A549 (cell line): ENCODE data around the gene FCAMR. TPM values are rescaled to one million over a fixed set of nuclear protein-coding genes. Genes with fewer than 3 reads are reported as not detected.

ENCODE experiments used
- ATAC-seq, 2 experiments: fragments of 200-7000 bp in 1 of 2; fragments of >200 bp in 1 of 2; cut with Nextera tagmentation in 1 of 2; cut with Tn5 transposase in 1 of 2; 3 replicates each; pipeline versions ENCODE4 v1.8.0 to v1.9.1; 2018 to 2020; ENCODE audit warnings: mild to moderate bottlenecking in 1 of 2, moderate library complexity in 1 of 2
- CTCF ChIA-PET: fragments of 300-600 bp; sonication (Branson Sonifier 250); formaldehyde crosslinking; extraction: SDS; loops from one replicate; lab custom pipeline; 2021; ENCODE audit warnings: antibody characterized with exemption, inconsistent platforms; lab: Yijun Ruan, JAX
- POLR2A ChIA-PET: fragments of 350-600 bp; formaldehyde crosslinking; extraction: SDS; loops from one replicate; lab custom pipeline; 2021; ENCODE audit warnings: antibody characterized with exemption, inconsistent platforms; lab: Yijun Ruan, JAX
- DNase-seq, 2 experiments: peaks; one replicate each; pipeline versions ENCODE4 v3.0.0 to v3.0.0-alpha.2; 2011 to 2016; ENCODE audit warnings: low read depth in 1 of 2, low spot score in 1 of 2
- FAIRE-seq: peaks from 2 replicates; lab custom pipeline; 2011; peaks lifted over from hg19 to GRCh38; lab: Jason Lieb, UNC
- H3K27ac ChIP-seq, 2 experiments: fragments of >200 bp; sonication (Bioruptor Twin); formaldehyde crosslinking; 3 replicates each; pipeline ENCODE4 v1.5.1; 2016 to 2017
- H3K4me1 ChIP-seq: fragments of >200 bp; sonication (Bioruptor Twin); formaldehyde crosslinking; 3 replicates; pipeline ENCODE4 v1.6.1; 2016
- H3K4me2 ChIP-seq: fragments of >200 bp; sonication (Bioruptor Twin); formaldehyde crosslinking; 3 replicates; pipeline ENCODE4 v1.6.1; 2016
- H3K4me3 ChIP-seq: fragments of >200 bp; sonication (Bioruptor Twin); formaldehyde crosslinking; 3 replicates; pipeline ENCODE4 v1.5.1; 2016
- H3K9me3 ChIP-seq: fragments of >200 bp; sonication (Bioruptor Twin); formaldehyde crosslinking; 3 replicates; pipeline ENCODE4 v1.6.1; 2016
- CBX2 ChIP-seq: fragments of 200-600 bp; sonication (generic); IDR thresholded peaks from 2 replicates; pipeline ENCODE4 v1.6.1; 2016; ENCODE audit warnings: low read depth, mild to moderate bottlenecking, borderline replicate concordance
- CBX8 ChIP-seq: fragments of 200-600 bp; sonication (generic); IDR thresholded peaks from 2 replicates; pipeline ENCODE4 v1.6.1; 2016
- EHF ChIP-seq: fragments of 250-450 bp; sonication (Bioruptor Pico); IDR thresholded peaks from 2 replicates; pipeline ENCODE4 v1.5.0; 2020; ENCODE audit warnings: mild to moderate bottlenecking
- ESRRA ChIP-seq: fragments of 150-350 bp; IDR thresholded peaks from 2 replicates; pipeline ENCODE4 v1.6.1; 2014; ENCODE audit warnings: mild to moderate bottlenecking, low read length, borderline replicate concordance
- FOSL2 ChIP-seq, 2 experiments: fragments of 450-650 bp in 1 of 2; fragments of >200 bp in 1 of 2; sonication (Bioruptor Twin) in 1 of 2; formaldehyde crosslinking; IDR thresholded peaks; 2 replicates each; pipeline versions ENCODE4 v1.5.0 to v1.6.1; 2016 to 2020; ENCODE audit warnings: mild to moderate bottlenecking in 1 of 2, moderate library complexity in 1 of 2
- HEYL ChIP-seq: fragments of 250-450 bp; sonication (Bioruptor Pico); IDR thresholded peaks from 2 replicates; pipeline ENCODE4 v1.8.0; 2021; ENCODE audit warnings: mild to moderate bottlenecking, moderate library complexity
- HOXA7 ChIP-seq: fragments of 250-450 bp; sonication (Bioruptor Pico); IDR thresholded peaks from 2 replicates; pipeline ENCODE4 v1.5.0; 2020; ENCODE audit warnings: mild to moderate bottlenecking, moderate library complexity
- HOXB13 ChIP-seq: fragments of 250-450 bp; sonication (Bioruptor Pico); IDR thresholded peaks from 2 replicates; pipeline ENCODE4 v1.5.0; 2020; ENCODE audit warnings: low read depth, mild to moderate bottlenecking, moderate library complexity
- HOXB5 ChIP-seq: fragments of 250-450 bp; sonication (Bioruptor Pico); IDR thresholded peaks from 2 replicates; pipeline ENCODE4 v1.5.0; 2020; ENCODE audit warnings: mild to moderate bottlenecking, moderate library complexity
- KDM1A ChIP-seq: fragments of 200-600 bp; sonication (generic); IDR thresholded peaks from 2 replicates; pipeline ENCODE4 v1.6.1; 2016; ENCODE audit warnings: low read depth, mild to moderate bottlenecking
- KDM5A ChIP-seq: fragments of 200-600 bp; sonication (generic); IDR thresholded peaks from 2 replicates; pipeline ENCODE4 v1.6.1; 2016; ENCODE audit warnings: antibody characterized with exemption, mild to moderate bottlenecking
- MYC ChIP-seq: IDR thresholded peaks from 2 replicates; pipeline ENCODE4 v1.6.1; 2012; ENCODE audit warnings: mild to moderate bottlenecking, inconsistent platforms, low read length, improper control_type of control experiment, borderline replicate concordance
- NFE2L2 ChIP-seq: fragments of 150-350 bp; conservative IDR thresholded peaks from 2 replicates; pipeline ENCODE4 v1.6.1; 2014; ENCODE audit warnings: low read length
- NPAS2 ChIP-seq: fragments of 250-450 bp; sonication (Bioruptor Pico); IDR thresholded peaks from 2 replicates; pipeline ENCODE4 v1.8.0; 2022; ENCODE audit warnings: mild to moderate bottlenecking, moderate library complexity, borderline replicate concordance
- NR3C1 ChIP-seq: fragments of >200 bp; sonication (Bioruptor Twin); formaldehyde crosslinking; IDR thresholded peaks from 3 replicates; pipeline ENCODE4 v1.6.1; 2017
- PHF8 ChIP-seq: fragments of 200-600 bp; sonication (generic); IDR thresholded peaks from 2 replicates; pipeline ENCODE4 v1.6.1; 2016; ENCODE audit warnings: low read depth, mild to moderate bottlenecking, antibody characterized with exemption, moderate library complexity, borderline replicate concordance
- RAD21 ChIP-seq, 2 experiments: fragments of >200 bp in 1 of 2; sonication (Bioruptor Twin) in 1 of 2; formaldehyde crosslinking in 1 of 2; IDR thresholded peaks in 1 of 2; conservative IDR thresholded peaks in 1 of 2; 2 replicates in 1 of 2; 3 replicates in 1 of 2; pipeline ENCODE4 v1.6.1; 2012 to 2018; ENCODE audit warnings: inconsistent platforms in 1 of 2
- RARB ChIP-seq: fragments of 250-450 bp; sonication (Bioruptor Pico); IDR thresholded peaks from 2 replicates; pipeline ENCODE4 v1.8.0; 2021; ENCODE audit warnings: mild to moderate bottlenecking, moderate library complexity
- RNF2 ChIP-seq: fragments of 200-600 bp; sonication (generic); IDR thresholded peaks from 2 replicates; pipeline ENCODE4 v1.6.1; 2016; ENCODE audit warnings: low read depth, mild to moderate bottlenecking, antibody characterized with exemption, moderate library complexity, borderline replicate concordance
- SREBF2 ChIP-seq: fragments of 450-650 bp; IDR thresholded peaks from 2 replicates; pipeline ENCODE4 v1.6.1; 2014; ENCODE audit warnings: mild to moderate bottlenecking, moderate library complexity
- TFCP2L1 ChIP-seq: fragments of 250-450 bp; sonication (Bioruptor Pico); IDR thresholded peaks from 2 replicates; pipeline ENCODE4 v1.5.0; 2021; ENCODE audit warnings: mild to moderate bottlenecking
- ZFP36 ChIP-seq: fragments of 450-650 bp; IDR thresholded peaks from 2 replicates; pipeline ENCODE4 v1.6.1; 2014; ENCODE audit warnings: borderline replicate concordance; ENCODE audit not compliant: partially characterized antibody
- ZNF302 ChIP-seq: fragments of 250-450 bp; sonication (Bioruptor Pico); IDR thresholded peaks from 2 replicates; pipeline ENCODE4 v1.9.0; 2021; ENCODE audit warnings: inconsistent platforms, mild to moderate bottlenecking, moderate library complexity
- WGBS: methylation state at CpG from one replicate; pipeline ENCODE4 v1.1.6; 2017; ENCODE audit errors: missing lambda C conversion rate; 5-methylcytosine and 5-hydroxymethylcytosine counted together
- polyA plus RNA-seq, 4 experiments: library from polyadenylated mRNA; depleted of rRNA in 3 of 4; stranded (reverse); fragments of >200 nt; fragmentation: RNase III in 1 of 4; extraction: RNeasy Plus Mini Kit Qiagen cat#74134 plus additional on column Dnase treatment in 1 of 4; gene quantifications; 2 replicates in 3 of 4; 3 replicates in 1 of 4; pipeline ENCODE4 v1.2.3, GENCODE V29; 2011 to 2017
- TF ChIP-seq, protein P1 (sequence below): fragments of >200 bp; sonication (Bioruptor Twin); formaldehyde crosslinking; IDR thresholded peaks from 3 replicates; pipeline ENCODE4 v1.5.1; 2016
- TF ChIP-seq, protein P2 (sequence below): fragments of 250-450 bp; sonication (Bioruptor Pico); IDR thresholded peaks from 2 replicates; pipeline ENCODE4 v1.5.0; 2021; ENCODE audit warnings: mild to moderate bottlenecking, moderate library complexity, borderline replicate concordance
- TF ChIP-seq, protein P3 (sequence below): fragments of 250-450 bp; sonication (Bioruptor Pico); IDR thresholded peaks from 2 replicates; pipeline ENCODE4 v1.5.0; 2020; ENCODE audit warnings: low read depth, mild to moderate bottlenecking, moderate library complexity
- TF ChIP-seq, protein P4 (sequence below): IDR thresholded peaks from 2 replicates; pipeline ENCODE4 v1.6.1; 2012
- TF ChIP-seq, protein P5 (sequence below): fragments of 150-350 bp; IDR thresholded peaks from 2 replicates; pipeline ENCODE4 v1.6.1; 2014; ENCODE audit warnings: low read depth, mild to moderate bottlenecking, low read length

FCAMR gene
- polyA plus RNA-seq, 2 of the 4 experiments (the other 2 are of a cell fraction) = not detected

DNA sequence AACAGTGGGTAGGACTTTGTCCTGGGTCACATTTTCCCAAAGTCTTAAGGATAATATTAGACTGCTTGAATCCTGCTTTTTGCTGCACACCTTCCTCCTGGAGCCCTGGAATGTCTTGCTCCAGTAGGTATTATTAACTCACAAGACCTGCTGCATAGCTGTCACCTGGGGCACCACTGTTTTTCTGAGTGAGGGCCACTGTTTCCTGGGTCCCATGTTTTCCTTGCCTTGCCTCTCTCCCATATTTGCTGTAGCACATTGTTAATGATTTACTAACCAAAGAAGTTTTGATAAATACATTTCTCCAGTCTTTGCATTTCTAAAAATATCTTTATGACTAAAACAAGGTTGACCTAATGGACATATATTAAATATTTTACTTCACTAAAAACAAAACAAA is 22.5 kb upstream of the FCAMR start:
- no peak for TF ChIP-seq CBX2
- no peak for TF ChIP-seq KDM1A
- no peak for TF ChIP-seq RNF2
- TF ChIP-seq HEYL (CRISPR knock-in tag) = no peak
- TF ChIP-seq HOXB13 (CRISPR knock-in tag) = no peak
- TF ChIP-seq HOXB5 (CRISPR knock-in tag) = no peak
- TF ChIP-seq SREBF2 = no peak
- no peak for TF ChIP-seq CBX8
- no peak for TF ChIP-seq NFE2L2
- TF ChIP-seq, protein P1, sequence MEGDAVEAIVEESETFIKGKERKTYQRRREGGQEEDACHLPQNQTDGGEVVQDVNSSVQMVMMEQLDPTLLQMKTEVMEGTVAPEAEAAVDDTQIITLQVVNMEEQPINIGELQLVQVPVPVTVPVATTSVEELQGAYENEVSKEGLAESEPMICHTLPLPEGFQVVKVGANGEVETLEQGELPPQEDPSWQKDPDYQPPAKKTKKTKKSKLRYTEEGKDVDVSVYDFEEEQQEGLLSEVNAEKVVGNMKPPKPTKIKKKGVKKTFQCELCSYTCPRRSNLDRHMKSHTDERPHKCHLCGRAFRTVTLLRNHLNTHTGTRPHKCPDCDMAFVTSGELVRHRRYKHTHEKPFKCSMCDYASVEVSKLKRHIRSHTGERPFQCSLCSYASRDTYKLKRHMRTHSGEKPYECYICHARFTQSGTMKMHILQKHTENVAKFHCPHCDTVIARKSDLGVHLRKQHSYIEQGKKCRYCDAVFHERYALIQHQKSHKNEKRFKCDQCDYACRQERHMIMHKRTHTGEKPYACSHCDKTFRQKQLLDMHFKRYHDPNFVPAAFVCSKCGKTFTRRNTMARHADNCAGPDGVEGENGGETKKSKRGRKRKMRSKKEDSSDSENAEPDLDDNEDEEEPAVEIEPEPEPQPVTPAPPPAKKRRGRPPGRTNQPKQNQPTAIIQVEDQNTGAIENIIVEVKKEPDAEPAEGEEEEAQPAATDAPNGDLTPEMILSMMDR = no peak
- TF ChIP-seq, protein P2, sequence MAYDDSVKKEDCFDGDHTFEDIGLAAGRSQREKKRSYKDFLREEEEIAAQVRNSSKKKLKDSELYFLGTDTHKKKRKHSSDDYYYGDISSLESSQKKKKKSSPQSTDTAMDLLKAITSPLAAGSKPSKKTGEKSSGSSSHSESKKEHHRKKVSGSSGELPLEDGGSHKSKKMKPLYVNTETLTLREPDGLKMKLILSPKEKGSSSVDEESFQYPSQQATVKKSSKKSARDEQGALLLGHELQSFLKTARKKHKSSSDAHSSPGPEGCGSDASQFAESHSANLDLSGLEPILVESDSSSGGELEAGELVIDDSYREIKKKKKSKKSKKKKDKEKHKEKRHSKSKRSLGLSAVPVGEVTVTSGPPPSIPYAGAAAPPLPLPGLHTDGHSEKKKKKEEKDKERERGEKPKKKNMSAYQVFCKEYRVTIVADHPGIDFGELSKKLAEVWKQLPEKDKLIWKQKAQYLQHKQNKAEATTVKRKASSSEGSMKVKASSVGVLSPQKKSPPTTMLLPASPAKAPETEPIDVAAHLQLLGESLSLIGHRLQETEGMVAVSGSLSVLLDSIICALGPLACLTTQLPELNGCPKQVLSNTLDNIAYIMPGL = no peak
- no peak for TF ChIP-seq TFCP2L1
- TF ChIP-seq ZFP36 = no peak
- TF ChIP-seq ZNF302 (CRISPR knock-in tag) = no peak
- TF ChIP-seq EHF = no peak
- no peak for DNase-seq

DNA sequence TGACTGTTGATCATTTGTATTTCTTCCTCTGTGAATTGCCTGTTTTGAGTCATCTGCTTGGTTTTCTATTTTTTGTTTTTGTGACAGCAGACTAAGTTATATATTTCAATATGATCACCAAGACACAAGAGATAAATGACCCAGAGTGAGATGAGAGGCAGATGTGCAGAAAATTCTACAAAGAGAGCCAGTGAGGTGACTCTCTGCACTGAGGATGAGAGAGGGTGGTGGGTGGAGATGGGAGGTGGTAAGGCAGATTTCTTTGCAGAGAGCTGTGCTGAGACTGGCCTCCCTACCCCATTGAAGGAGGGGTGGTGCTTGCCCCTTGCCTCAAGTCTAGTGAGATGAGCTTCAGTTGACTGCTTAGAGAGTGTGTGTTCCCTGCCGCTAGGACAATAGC is 17.6 kb upstream of the FCAMR start:
- DNase-seq = no peak
- TF ChIP-seq, protein P3, sequence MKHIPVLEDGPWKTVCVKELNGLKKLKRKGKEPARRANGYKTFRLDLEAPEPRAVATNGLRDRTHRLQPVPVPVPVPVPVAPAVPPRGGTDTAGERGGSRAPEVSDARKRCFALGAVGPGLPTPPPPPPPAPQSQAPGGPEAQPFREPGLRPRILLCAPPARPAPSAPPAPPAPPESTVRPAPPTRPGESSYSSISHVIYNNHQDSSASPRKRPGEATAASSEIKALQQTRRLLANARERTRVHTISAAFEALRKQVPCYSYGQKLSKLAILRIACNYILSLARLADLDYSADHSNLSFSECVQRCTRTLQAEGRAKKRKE = no peak
- TF ChIP-seq RAD21 (conservative IDR thresholded peaks at IDR 0.05 in 1 of 2, IDR thresholded peaks at IDR 0.05 in 1 of 2) (no peak), RARB (CRISPR knock-in tag) (no peak), NPAS2 (CRISPR knock-in tag) (no peak), ZFP36 (no peak), NR3C1 (no peak), ESRRA (no peak), MYC (no peak), HOXB13 (CRISPR knock-in tag) (no peak), FOSL2 (IDR thresholded peaks at IDR 0.05) (no peak), FOSL2 (CRISPR knock-in tag; IDR thresholded peaks at IDR 0.05) (no peak), PHF8 (no peak), HOXA7 (no peak), KDM5A (no peak)
- TF ChIP-seq, protein P4, sequence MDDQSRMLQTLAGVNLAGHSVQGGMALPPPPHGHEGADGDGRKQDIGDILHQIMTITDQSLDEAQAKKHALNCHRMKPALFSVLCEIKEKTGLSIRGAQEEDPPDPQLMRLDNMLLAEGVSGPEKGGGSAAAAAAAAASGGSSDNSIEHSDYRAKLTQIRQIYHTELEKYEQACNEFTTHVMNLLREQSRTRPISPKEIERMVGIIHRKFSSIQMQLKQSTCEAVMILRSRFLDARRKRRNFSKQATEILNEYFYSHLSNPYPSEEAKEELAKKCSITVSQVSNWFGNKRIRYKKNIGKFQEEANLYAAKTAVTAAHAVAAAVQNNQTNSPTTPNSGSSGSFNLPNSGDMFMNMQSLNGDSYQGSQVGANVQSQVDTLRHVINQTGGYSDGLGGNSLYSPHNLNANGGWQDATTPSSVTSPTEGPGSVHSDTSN = no peak
- TF ChIP-seq, protein P2 = no peak
- TF ChIP-seq, protein P5, sequence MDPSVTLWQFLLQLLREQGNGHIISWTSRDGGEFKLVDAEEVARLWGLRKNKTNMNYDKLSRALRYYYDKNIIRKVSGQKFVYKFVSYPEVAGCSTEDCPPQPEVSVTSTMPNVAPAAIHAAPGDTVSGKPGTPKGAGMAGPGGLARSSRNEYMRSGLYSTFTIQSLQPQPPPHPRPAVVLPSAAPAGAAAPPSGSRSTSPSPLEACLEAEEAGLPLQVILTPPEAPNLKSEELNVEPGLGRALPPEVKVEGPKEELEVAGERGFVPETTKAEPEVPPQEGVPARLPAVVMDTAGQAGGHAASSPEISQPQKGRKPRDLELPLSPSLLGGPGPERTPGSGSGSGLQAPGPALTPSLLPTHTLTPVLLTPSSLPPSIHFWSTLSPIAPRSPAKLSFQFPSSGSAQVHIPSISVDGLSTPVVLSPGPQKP = no peak
- Histone ChIP-seq H3K4me3 (no peak overlapping the region), H3K4me1 (peaks cover 5% of the 10 kb centered on the region; the same call in 2 of the 3 replicates), H3K4me2 (no peak overlapping the region), H3K9me3 (no peaks in the 10 kb centered on the region), H3K27ac (peak overlapping the region in 1 of 2 experiments; percentile 24; a peak in 2 of 6 replicates)
- ATAC-seq = no peak
- CTCF ChIA-PET = interaction anchor here (1.3 to 1.4 kb wide), 2 partner anchors 14 to 89 kb away, joined by 3 read pairs; no protein-coding TSS in a partner anchor
- FAIRE-seq = no peak
- 85% methylated on average over 1 of the region's 1 CpG for WGBS
- POLR2A ChIA-PET = no interaction called here

More for the DNA sequence above, 22.5 kb upstream of the FCAMR start:
- Histone ChIP-seq H3K4me1 (peaks cover 9% of the 10 kb centered on the region; the same call in 2 of the 3 replicates), H3K27ac (0 out of 6 replicates have a peak overlapping the region, but pooled peaks of 1 of the 2 experiments have one; percentile 33), H3K9me3 (no peaks in the 10 kb centered on the region), H3K4me3 (no peak overlapping the region), H3K4me2 (peak overlapping the region; percentile 40)
- no peak; a peak in 1 of 6 replicates for ATAC-seq
- no peak for FAIRE-seq
- ChIA-PET POLR2A (no interaction called here), CTCF (interaction anchor here (0.7 to 3.5 kb wide), 9 partner anchors 10 to 412 kb away, joined by 3 to 31 read pairs (median 3); partner anchors contain the start of gene EIF2D)
